Measurements from ENCODE around the gene KIRREL3. TPM values are rescaled to one million over a fixed set of nuclear protein-coding genes. Genes with fewer than 3 reads are reported as not detected.

The KIRREL3 gene
- total and polyA plus RNA-seq, 9 of the 15 experiments (the other 6 are each of a cell fraction or from before 2014, with no cell fraction given) = 0.04 to 0.10 TPM; not detected in 7

- H3K27me3 ChIP-seq (ENCODE audit: control insufficient read depth in 2 of 2, insufficient read depth in 2 of 2, low read length in 2 of 2) = peaks cover 0 to 8% of the 10 kb centered on the region in 2 experiments; a peak in 2 of 5 replicates
- ChIA-PET POLR2A (interaction anchor here (0.7 kb wide), 1 partner anchor 25 kb away, joined by 4 read pairs; no protein-coding TSS in a partner anchor), CTCF (ENCODE audit: low intra/inter-chr PET ratio) (no interaction called here)
- no peak overlapping the region for H3K27ac ChIP-seq (ENCODE audit: extremely low read depth, low read depth, low read length)
- no peak for DNase-seq (ENCODE audit: extremely low read depth in 1 of 4, low spot score in 3 of 4)
- H2AFZ ChIP-seq (ENCODE audit: low read depth, low read length) = no peak overlapping the region
- intact Hi-C loops (cut with micrococcal nuclease) = loop anchor here (5.0 kb wide), 2 partner anchors 249 to 411 kb away; no protein-coding TSS in a partner anchor
- in situ Hi-C loops (cut with MboI) = loop anchor here (25.0 kb wide), 1 partner anchor 269 kb away; no protein-coding TSS in a partner anchor
- H3K36me3 ChIP-seq (ENCODE audit: control insufficient read depth, insufficient read depth, low read length) = no peaks in the 10 kb centered on the region
- no peak for FAIRE-seq
- no peak overlapping the region for H3K9ac ChIP-seq (ENCODE audit: insufficient read depth in 1 of 2, low read depth in 2 of 2, low read length in 2 of 2)
- no TSS peak for BruUV-seq (replicated peaks)
- no peaks in the 10 kb centered on the region for H3K9me3 ChIP-seq (replicated peaks; ENCODE audit: control insufficient read depth, insufficient read depth, low read depth, low read length)
- WGBS (ENCODE audit: insufficient coverage, low coverage, missing lambda C conversion rate) = 0% methylated on average over 3 of the region's 3 CpGs
- H3K9me1 ChIP-seq (ENCODE audit: control insufficient read depth, insufficient read depth, low read length) = no peaks in the 10 kb centered on the region
- no peaks in the 10 kb centered on the region; the same call in 1 of the 2 replicates for H4K20me1 ChIP-seq (replicated peaks; ENCODE audit: control insufficient read depth, insufficient read depth, low read length)
- ATAC-seq = no peak
- no peaks in the 10 kb centered on the region for H3K4me1 ChIP-seq (replicated peaks in 1 of 2; ENCODE audit: control insufficient read depth in 2 of 2, insufficient read depth in 2 of 2, low read length in 2 of 2)
- H3K79me2 ChIP-seq (ENCODE audit: control insufficient read depth, insufficient read depth, low read length) = no peaks in the 10 kb centered on the region
- H3K4me3 ChIP-seq = no peak overlapping the region
- no peak overlapping the region for H3K4me2 ChIP-seq (ENCODE audit: insufficient read depth, low read length)
- TF ChIP-seq HDAC2 (IDR thresholded peaks at IDR 0.05) = no peak
- no peak for TF ChIP-seq KAT7 (CRISPR knock-in tag; IDR thresholded peaks at IDR 0.05; ENCODE audit: borderline replicate concordance)
- no peak for TF ChIP-seq ESRRA (IDR thresholded peaks at IDR 0.05; ENCODE audit: borderline replicate concordance, low read depth)
- TF ChIP-seq ELK1 (CRISPR knock-in tag; IDR thresholded peaks at IDR 0.05) = no peak
- TF ChIP-seq HDGF (IDR thresholded peaks at IDR 0.05) = no peak
- TF ChIP-seq, protein P1, sequence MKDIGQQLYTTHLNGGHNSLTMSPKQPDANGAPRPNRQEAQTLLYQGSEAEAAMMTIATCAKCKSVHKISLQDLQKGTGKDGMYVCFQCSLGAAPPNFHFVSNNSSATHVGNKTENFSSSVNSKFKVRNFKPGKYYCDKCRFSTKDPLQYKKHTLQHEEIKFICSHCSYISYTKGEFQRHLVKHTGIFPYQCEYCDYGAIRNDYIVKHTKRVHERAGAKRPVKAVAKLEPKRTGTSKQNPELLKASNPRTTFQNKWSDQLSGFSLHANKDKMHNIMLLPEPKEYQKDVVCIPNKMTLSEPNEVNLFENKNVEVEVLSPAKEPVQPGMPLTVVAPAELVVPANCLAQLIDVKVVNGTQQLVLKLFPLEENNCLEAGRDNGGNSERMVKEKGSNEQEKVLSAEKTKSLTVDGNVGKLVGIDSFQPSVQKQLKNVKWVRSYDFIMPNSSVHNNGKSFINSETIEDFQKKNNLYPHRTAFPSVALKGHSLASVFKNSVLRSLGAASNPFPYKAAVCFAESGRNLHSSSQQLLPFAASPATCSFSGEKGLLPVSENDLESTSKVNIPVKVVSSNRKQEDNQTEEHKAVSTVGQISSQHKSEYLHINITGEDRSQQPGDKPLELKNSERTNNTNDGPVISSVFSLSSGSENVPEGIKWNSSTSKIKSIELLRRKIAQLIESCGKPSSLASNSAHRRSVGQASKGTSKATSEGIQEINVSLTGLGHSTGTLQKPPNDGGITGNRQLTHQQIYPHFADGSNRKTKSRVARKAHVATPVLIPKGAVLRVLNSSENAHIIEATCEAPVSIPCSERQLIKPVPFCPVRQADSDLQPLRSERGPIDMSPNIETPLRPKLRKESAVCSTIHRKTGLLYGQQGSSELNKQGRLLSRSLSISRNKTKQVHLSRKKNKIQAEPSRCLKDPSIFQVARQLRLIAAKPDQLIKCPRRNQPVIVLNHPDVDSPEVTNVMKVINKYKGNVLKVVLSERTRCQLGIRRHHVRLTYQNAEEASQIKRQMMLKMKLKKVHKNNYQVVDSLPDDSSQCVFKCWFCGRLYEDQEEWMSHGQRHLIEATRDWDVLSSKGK (CRISPR knock-in tag; IDR thresholded peaks at IDR 0.05) = no peak
- no peak for TF ChIP-seq JUND (IDR thresholded peaks at IDR 0.05; ENCODE audit: borderline replicate concordance, low read depth, low read length)
- TF ChIP-seq JUND (tag; IDR thresholded peaks at IDR 0.05; ENCODE audit: borderline replicate concordance, low read depth, low read length) = no peak
- TF ChIP-seq HNRNPH1 (optimal IDR thresholded peaks at IDR 0.05; ENCODE audit: low read depth, low read length) = no peak
- TF ChIP-seq KDM5B (IDR thresholded peaks at IDR 0.05; ENCODE audit: insufficient replicate concordance, low read depth, low read length) = no peak
- TF ChIP-seq ZFPM2 (CRISPR knock-in tag; IDR thresholded peaks at IDR 0.05) = no peak
- no peak for TF ChIP-seq KLF1 (tag; IDR thresholded peaks at IDR 0.05)
- TF ChIP-seq, protein P2, sequence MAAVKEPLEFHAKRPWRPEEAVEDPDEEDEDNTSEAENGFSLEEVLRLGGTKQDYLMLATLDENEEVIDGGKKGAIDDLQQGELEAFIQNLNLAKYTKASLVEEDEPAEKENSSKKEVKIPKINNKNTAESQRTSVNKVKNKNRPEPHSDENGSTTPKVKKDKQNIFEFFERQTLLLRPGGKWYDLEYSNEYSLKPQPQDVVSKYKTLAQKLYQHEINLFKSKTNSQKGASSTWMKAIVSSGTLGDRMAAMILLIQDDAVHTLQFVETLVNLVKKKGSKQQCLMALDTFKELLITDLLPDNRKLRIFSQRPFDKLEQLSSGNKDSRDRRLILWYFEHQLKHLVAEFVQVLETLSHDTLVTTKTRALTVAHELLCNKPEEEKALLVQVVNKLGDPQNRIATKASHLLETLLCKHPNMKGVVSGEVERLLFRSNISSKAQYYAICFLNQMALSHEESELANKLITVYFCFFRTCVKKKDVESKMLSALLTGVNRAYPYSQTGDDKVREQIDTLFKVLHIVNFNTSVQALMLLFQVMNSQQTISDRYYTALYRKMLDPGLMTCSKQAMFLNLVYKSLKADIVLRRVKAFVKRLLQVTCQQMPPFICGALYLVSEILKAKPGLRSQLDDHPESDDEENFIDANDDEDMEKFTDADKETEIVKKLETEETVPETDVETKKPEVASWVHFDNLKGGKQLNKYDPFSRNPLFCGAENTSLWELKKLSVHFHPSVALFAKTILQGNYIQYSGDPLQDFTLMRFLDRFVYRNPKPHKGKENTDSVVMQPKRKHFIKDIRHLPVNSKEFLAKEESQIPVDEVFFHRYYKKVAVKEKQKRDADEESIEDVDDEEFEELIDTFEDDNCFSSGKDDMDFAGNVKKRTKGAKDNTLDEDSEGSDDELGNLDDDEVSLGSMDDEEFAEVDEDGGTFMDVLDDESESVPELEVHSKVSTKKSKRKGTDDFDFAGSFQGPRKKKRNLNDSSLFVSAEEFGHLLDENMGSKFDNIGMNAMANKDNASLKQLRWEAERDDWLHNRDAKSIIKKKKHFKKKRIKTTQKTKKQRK (IDR thresholded peaks at IDR 0.05; ENCODE audit: borderline replicate concordance, low read depth, low read length) = no peak
- TF ChIP-seq ERF (CRISPR knock-in tag; IDR thresholded peaks at IDR 0.05) = no peak
- no peak for TF ChIP-seq RBM34 (IDR thresholded peaks at IDR 0.05; ENCODE audit: borderline replicate concordance, insufficient read depth, low read length)
- no peak for TF ChIP-seq ZNF134 (CRISPR knock-in tag; conservative IDR thresholded peaks at IDR 0.05)
Measured at GRCh38 chr11:126718276-126718675, 282.3 kb downstream of the KIRREL3 start.

All from K562 (cell line).